ENCODE data around the gene STAG3. TPM values are rescaled to one million over a fixed set of nuclear protein-coding genes. Genes with fewer than 3 reads are reported as not detected.

Gene STAG3
- total and polyA plus RNA-seq, 2 experiments from 2014 or later: 4.6 to 4.7 TPM

DNA sequence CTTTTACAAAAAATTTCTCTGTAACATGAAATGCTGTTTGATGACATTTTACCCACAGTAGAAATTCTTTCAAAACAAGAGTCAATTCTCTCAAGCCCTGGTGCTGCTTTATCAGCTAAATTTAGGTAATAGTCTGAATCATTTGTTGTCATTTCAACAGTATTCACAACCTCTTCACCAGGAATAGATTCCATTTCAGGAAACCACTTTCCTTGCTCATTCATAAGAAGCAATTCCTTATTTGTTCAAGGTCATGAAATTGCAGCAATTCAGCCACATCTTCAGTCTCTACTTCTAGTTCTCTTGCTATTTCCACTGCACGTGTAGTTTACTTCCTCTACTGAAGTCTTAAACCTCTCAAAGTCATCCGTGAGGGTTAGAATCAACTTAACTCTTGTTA is 14.1 kb downstream of the STAG3 start:
- Mint-ChIP-seq H3K4me1 (peaks cover 10% of the 10 kb centered on the region), H3K27me3 (ENCODE audit: insufficient read depth, low read depth, poor library complexity) (peaks cover 2% of the 10 kb centered on the region), H3K9me3 (no peaks in the 10 kb centered on the region; the same call in 2 of the 3 replicates), H3K27ac (no peak overlapping the region), H3K36me3 (ENCODE audit: low read depth) (no peaks in the 10 kb centered on the region), H3K4me3 (no peak overlapping the region)
- Histone ChIP-seq H3K79me2 (replicated peaks; ENCODE audit: insufficient read depth) (no peaks in the 10 kb centered on the region), H3K27ac (ENCODE audit: low read depth) (no peak overlapping the region), H2AFZ (no peak overlapping the region), H3K4me2 (no peak overlapping the region), H3K4me1 (ENCODE audit: insufficient read depth) (no peaks in the 10 kb centered on the region), H3K9me2 (ENCODE audit: insufficient read depth) (no peaks in the 10 kb centered on the region), H3K4me3 (no peak overlapping the region), H3K27me3 (ENCODE audit: insufficient read depth) (no peaks in the 10 kb centered on the region), H3F3A (replicated peaks; ENCODE audit: low read depth) (no peaks in the 10 kb centered on the region), H4K20me1 (replicated peaks; ENCODE audit: insufficient read depth) (no peaks in the 10 kb centered on the region), H3K36me3 (ENCODE audit: insufficient read depth) (no peaks in the 10 kb centered on the region)
- ATAC-seq (no peak), DNase-seq (ENCODE audit: low spot score) (no peak)
- no peak for TF ChIP-seq CTCF (conservative IDR thresholded peaks at IDR 0.05; ENCODE audit: low read depth in 2 of 2)
- no peak for TF ChIP-seq JUNB (IDR thresholded peaks at IDR 0.05; ENCODE audit: unreplicated experiment)
- TF ChIP-seq, protein P1, sequence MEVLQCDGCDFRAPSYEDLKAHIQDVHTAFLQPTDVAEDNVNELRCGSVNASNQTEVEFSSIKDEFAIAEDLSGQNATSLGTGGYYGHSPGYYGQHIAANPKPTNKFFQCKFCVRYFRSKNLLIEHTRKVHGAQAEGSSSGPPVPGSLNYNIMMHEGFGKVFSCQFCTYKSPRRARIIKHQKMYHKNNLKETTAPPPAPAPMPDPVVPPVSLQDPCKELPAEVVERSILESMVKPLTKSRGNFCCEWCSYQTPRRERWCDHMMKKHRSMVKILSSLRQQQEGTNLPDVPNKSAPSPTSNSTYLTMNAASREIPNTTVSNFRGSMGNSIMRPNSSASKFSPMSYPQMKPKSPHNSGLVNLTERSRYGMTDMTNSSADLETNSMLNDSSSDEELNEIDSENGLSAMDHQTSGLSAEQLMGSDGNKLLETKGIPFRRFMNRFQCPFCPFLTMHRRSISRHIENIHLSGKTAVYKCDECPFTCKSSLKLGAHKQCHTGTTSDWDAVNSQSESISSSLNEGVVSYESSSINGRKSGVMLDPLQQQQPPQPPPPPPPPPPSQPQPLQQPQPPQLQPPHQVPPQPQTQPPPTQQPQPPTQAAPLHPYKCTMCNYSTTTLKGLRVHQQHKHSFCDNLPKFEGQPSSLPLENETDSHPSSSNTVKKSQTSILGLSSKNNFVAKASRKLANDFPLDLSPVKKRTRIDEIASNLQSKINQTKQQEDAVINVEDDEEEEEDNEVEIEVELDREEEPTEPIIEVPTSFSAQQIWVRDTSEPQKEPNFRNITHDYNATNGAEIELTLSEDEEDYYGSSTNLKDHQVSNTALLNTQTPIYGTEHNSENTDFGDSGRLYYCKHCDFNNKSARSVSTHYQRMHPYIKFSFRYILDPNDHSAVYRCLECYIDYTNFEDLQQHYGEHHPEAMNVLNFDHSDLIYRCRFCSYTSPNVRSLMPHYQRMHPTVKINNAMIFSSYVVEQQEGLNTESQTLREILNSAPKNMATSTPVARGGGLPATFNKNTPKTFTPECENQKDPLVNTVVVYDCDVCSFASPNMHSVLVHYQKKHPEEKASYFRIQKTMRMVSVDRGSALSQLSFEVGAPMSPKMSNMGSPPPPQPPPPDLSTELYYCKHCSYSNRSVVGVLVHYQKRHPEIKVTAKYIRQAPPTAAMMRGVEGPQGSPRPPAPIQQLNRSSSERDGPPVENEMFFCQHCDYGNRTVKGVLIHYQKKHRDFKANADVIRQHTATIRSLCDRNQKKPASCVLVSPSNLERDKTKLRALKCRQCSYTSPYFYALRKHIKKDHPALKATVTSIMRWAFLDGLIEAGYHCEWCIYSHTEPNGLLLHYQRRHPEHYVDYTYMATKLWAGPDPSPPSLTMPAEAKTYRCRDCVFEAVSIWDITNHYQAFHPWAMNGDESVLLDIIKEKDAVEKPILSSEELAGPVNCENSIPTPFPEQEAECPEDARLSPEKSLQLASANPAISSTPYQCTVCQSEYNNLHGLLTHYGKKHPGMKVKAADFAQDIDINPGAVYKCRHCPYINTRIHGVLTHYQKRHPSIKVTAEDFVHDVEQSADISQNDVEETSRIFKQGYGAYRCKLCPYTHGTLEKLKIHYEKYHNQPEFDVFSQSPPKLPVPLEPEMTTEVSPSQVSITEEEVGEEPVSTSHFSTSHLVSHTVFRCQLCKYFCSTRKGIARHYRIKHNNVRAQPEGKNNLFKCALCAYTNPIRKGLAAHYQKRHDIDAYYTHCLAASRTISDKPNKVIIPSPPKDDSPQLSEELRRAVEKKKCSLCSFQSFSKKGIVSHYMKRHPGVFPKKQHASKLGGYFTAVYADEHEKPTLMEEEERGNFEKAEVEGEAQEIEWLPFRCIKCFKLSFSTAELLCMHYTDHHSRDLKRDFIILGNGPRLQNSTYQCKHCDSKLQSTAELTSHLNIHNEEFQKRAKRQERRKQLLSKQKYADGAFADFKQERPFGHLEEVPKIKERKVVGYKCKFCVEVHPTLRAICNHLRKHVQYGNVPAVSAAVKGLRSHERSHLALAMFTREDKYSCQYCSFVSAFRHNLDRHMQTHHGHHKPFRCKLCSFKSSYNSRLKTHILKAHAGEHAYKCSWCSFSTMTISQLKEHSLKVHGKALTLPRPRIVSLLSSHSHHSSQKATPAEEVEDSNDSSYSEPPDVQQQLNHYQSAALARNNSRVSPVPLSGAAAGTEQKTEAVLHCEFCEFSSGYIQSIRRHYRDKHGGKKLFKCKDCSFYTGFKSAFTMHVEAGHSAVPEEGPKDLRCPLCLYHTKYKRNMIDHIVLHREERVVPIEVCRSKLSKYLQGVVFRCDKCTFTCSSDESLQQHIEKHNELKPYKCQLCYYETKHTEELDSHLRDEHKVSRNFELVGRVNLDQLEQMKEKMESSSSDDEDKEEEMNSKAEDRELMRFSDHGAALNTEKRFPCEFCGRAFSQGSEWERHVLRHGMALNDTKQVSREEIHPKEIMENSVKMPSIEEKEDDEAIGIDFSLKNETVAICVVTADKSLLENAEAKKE (CRISPR knock-in tag; IDR thresholded peaks at IDR 0.05): no peak
- no peak for TF ChIP-seq CREB1 (CRISPR knock-in tag; IDR thresholded peaks at IDR 0.05; ENCODE audit: low read depth)
- no peak for TF ChIP-seq POLR2AphosphoS5 (IDR thresholded peaks at IDR 0.05; ENCODE audit: low read depth)
- no peak for TF ChIP-seq NANOG (IDR thresholded peaks at IDR 0.05; ENCODE audit: borderline replicate concordance)
- no peak for TF ChIP-seq ZNF331 (CRISPR knock-in tag; IDR thresholded peaks at IDR 0.05; ENCODE audit: low read depth)
- TF ChIP-seq EZH2 (IDR thresholded peaks at IDR 0.05; ENCODE audit: low read depth, unreplicated experiment): no peak
- TF ChIP-seq, protein P2, sequence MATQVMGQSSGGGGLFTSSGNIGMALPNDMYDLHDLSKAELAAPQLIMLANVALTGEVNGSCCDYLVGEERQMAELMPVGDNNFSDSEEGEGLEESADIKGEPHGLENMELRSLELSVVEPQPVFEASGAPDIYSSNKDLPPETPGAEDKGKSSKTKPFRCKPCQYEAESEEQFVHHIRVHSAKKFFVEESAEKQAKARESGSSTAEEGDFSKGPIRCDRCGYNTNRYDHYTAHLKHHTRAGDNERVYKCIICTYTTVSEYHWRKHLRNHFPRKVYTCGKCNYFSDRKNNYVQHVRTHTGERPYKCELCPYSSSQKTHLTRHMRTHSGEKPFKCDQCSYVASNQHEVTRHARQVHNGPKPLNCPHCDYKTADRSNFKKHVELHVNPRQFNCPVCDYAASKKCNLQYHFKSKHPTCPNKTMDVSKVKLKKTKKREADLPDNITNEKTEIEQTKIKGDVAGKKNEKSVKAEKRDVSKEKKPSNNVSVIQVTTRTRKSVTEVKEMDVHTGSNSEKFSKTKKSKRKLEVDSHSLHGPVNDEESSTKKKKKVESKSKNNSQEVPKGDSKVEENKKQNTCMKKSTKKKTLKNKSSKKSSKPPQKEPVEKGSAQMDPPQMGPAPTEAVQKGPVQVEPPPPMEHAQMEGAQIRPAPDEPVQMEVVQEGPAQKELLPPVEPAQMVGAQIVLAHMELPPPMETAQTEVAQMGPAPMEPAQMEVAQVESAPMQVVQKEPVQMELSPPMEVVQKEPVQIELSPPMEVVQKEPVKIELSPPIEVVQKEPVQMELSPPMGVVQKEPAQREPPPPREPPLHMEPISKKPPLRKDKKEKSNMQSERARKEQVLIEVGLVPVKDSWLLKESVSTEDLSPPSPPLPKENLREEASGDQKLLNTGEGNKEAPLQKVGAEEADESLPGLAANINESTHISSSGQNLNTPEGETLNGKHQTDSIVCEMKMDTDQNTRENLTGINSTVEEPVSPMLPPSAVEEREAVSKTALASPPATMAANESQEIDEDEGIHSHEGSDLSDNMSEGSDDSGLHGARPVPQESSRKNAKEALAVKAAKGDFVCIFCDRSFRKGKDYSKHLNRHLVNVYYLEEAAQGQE (IDR thresholded peaks at IDR 0.05; ENCODE audit: unreplicated experiment): no peak
- no peak for TF ChIP-seq EZH2phosphoT487 (IDR thresholded peaks at IDR 0.05; ENCODE audit: unreplicated experiment)
- no peak for TF ChIP-seq ETS1 (IDR thresholded peaks at IDR 0.05)
- TF ChIP-seq STAT1 (IDR thresholded peaks at IDR 0.05; ENCODE audit: unreplicated experiment): no peak
- no peak for TF ChIP-seq ZNF114 (CRISPR knock-in tag; IDR thresholded peaks at IDR 0.05)

Measured in GM23338 (cell line).